IMR-90 (cell line): ENCODE data around the gene CNTRL. TPM values are rescaled to one million over a fixed set of nuclear protein-coding genes. Genes with fewer than 3 reads are reported as not detected.

Source experiments
- ATAC-seq: fragments of 200-7000 bp; cut with Tn5 transposase; 2 replicates; pipeline ENCODE4 v1.9.1; 2020; ENCODE audit warnings: low read depth, mild to moderate bottlenecking, moderate library complexity
- BruUV-seq: library from RNA; stranded (reverse); fragments of 400-500 nt; replicated peaks from 2 replicates; lab custom pipeline; 2021; lab: Mats Ljungman, UMichigan
- CTCF ChIA-PET: fragments of 300-600 bp; formaldehyde crosslinking; extraction: SDS; loops from one replicate; lab custom pipeline; 2021; ENCODE audit warnings: antibody characterized with exemption; lab: Yijun Ruan, JAX
- POLR2A ChIA-PET: fragments of 300-600 bp; sonication (Branson Sonifier 250); formaldehyde crosslinking; loops from one replicate; lab custom pipeline; 2022; ENCODE audit warnings: antibody characterized with exemption; ENCODE audit not compliant: unreplicated experiment; lab: Charles Lee
- DNase-seq: peaks from one replicate; pipeline ENCODE4 v3.0.0; 2013
- H2AFZ ChIP-seq: replicated peaks from 2 replicates; pipeline ENCODE3; 2013; ENCODE audit warnings: low read length, mild to moderate bottlenecking; ENCODE audit not compliant: poor library complexity
- H2AK5ac ChIP-seq: 2 replicates; pipeline ENCODE4 v1.6.1; 2013; ENCODE audit warnings: low read depth, low read length, inconsistent platforms
- H2AK9ac ChIP-seq: replicated peaks from 2 replicates; pipeline ENCODE3; 2013; ENCODE audit warnings: mild to moderate bottlenecking, low read depth, low read length, moderate library complexity; ENCODE audit not compliant: poor library complexity
- H2BK120ac ChIP-seq: 2 replicates; pipeline ENCODE4 v1.6.1; 2013; ENCODE audit warnings: low read depth, low read length, inconsistent platforms
- H2BK15ac ChIP-seq: 3 replicates; pipeline ENCODE4 v1.6.1; 2013; ENCODE audit warnings: low read depth, low read length, inconsistent platforms
- H2BK20ac ChIP-seq: 2 replicates; pipeline ENCODE4 v1.6.1; 2013; ENCODE audit warnings: low read depth, mild to moderate bottlenecking, inconsistent platforms, low read length, moderate library complexity
- H2BK5ac ChIP-seq: 2 replicates; pipeline ENCODE4 v1.6.1; 2013; ENCODE audit warnings: mild to moderate bottlenecking, low read depth, low read length, inconsistent platforms; ENCODE audit not compliant: poor library complexity, severe bottlenecking
- H3K14ac ChIP-seq: replicated peaks from 2 replicates; pipeline ENCODE4 v1.6.1; 2013; ENCODE audit warnings: low read depth, low read length, inconsistent platforms
- H3K18ac ChIP-seq: 2 replicates; pipeline ENCODE4 v1.6.1; 2013; ENCODE audit warnings: low read depth, low read length, control low read depth
- H3K23ac ChIP-seq: 2 replicates; pipeline ENCODE4 v1.6.1; 2013; ENCODE audit warnings: low read depth, low read length, inconsistent platforms
- H3K27ac ChIP-seq: 2 replicates; pipeline ENCODE4 v1.5.1; 2013; ENCODE audit warnings: mild to moderate bottlenecking, control low read depth, low read length; ENCODE audit not compliant: insufficient read depth
- H3K27me3 ChIP-seq: 2 replicates; pipeline ENCODE4 v1.6.1; 2013; ENCODE audit warnings: low read length; ENCODE audit not compliant: control insufficient read depth, insufficient read depth
- H3K36me3 ChIP-seq: 2 replicates; pipeline ENCODE4 v1.6.1; 2013; ENCODE audit warnings: low read length, mixed read lengths; ENCODE audit not compliant: control insufficient read depth, insufficient read depth
- H3K4ac ChIP-seq: 2 replicates; pipeline ENCODE4 v1.6.1; 2013; ENCODE audit warnings: low read depth, low read length, inconsistent platforms
- H3K4me1 ChIP-seq: 2 replicates; pipeline ENCODE4 v1.6.1; 2013; ENCODE audit warnings: low read length, mixed read lengths; ENCODE audit not compliant: control insufficient read depth, insufficient read depth
- H3K4me2 ChIP-seq: 2 replicates; pipeline ENCODE4 v1.6.1; 2013; ENCODE audit warnings: low read depth, mild to moderate bottlenecking, control low read depth, low read length, moderate library complexity
- H3K4me3 ChIP-seq: 2 replicates; pipeline ENCODE4 v1.5.1; 2013; ENCODE audit warnings: low read depth, mild to moderate bottlenecking, control low read depth, low read length, moderate library complexity; ENCODE audit not compliant: insufficient read depth
- H3K56ac ChIP-seq: 2 replicates; pipeline ENCODE4 v1.6.1; 2013; ENCODE audit warnings: low read length, inconsistent platforms; ENCODE audit not compliant: insufficient read depth; ENCODE audit errors: extremely low read depth
- H3K79me1 ChIP-seq, 2 experiments: 2 replicates each; pipeline ENCODE4 v1.6.1; 2013; ENCODE audit warnings: low read length in 2 of 2, inconsistent platforms in 1 of 2, low read depth in 1 of 2
- H3K9ac ChIP-seq: 2 replicates; pipeline ENCODE4 v1.6.1; 2013; ENCODE audit warnings: low read depth, low read length, control low read depth
- H3K9me1 ChIP-seq: 2 replicates; pipeline ENCODE4 v1.6.1; 2013; ENCODE audit warnings: low read length, inconsistent platforms; ENCODE audit not compliant: insufficient read depth
- H3K9me3 ChIP-seq: 2 replicates; pipeline ENCODE4 v1.6.1; 2013; ENCODE audit warnings: low read length; ENCODE audit not compliant: control insufficient read depth, insufficient read depth
- H4K20me1 ChIP-seq: 2 replicates; pipeline ENCODE4 v1.6.1; 2013; ENCODE audit warnings: low read length, inconsistent platforms; ENCODE audit not compliant: insufficient read depth
- H4K5ac ChIP-seq: 2 replicates; pipeline ENCODE4 v1.6.1; 2013; ENCODE audit warnings: mild to moderate bottlenecking, low read depth, low read length, control low read depth
- H4K8ac ChIP-seq, 2 experiments: 2 replicates each; pipeline ENCODE4 v1.6.1; 2013; ENCODE audit warnings: low read depth in 2 of 2, low read length in 2 of 2, control low read depth in 1 of 2, inconsistent platforms in 1 of 2
- H4K91ac ChIP-seq: 2 replicates; pipeline ENCODE4 v1.6.1; 2013; ENCODE audit warnings: low read depth, low read length, inconsistent platforms; ENCODE audit not compliant: insufficient read depth
- CEBPB ChIP-seq: IDR thresholded peaks from 2 replicates; pipeline ENCODE4 v1.6.1; 2012; ENCODE audit warnings: low read depth, low read length, improper control_type of control experiment
- CTCF ChIP-seq: conservative IDR thresholded peaks from 2 replicates; pipeline ENCODE4 v1.5.1; 2012; ENCODE audit warnings: mild to moderate bottlenecking, low read depth, low read length, improper control_type of control experiment
- FOS ChIP-seq: fragments of 150-350 bp; IDR thresholded peaks from 2 replicates; pipeline ENCODE4 v1.6.1; 2016; ENCODE audit warnings: low read depth, low read length
- MAFK ChIP-seq: IDR thresholded peaks from 2 replicates; pipeline ENCODE4 v1.6.1; 2012; ENCODE audit warnings: low read depth, low read length, improper control_type of control experiment
- NFE2L2 ChIP-seq: fragments of 150-350 bp; IDR thresholded peaks from 2 replicates; pipeline ENCODE4 v1.6.1; 2016; ENCODE audit warnings: low read depth, mild to moderate bottlenecking, low read length
- RAD21 ChIP-seq: IDR thresholded peaks from 2 replicates; pipeline ENCODE4 v1.6.1; 2012; ENCODE audit warnings: low read length, improper control_type of control experiment
- SMC3 ChIP-seq: fragments of 150-350 bp; IDR thresholded peaks from 2 replicates; pipeline ENCODE4 v1.6.1; 2016; ENCODE audit warnings: low read depth, mild to moderate bottlenecking, antibody characterized with exemption, low read length, moderate library complexity
- WGBS, 2 experiments: methylation state at CpG; one replicate each; pipeline versions ENCODE4 v1.1.5 to v1.1.7; 2013; ENCODE audit warnings: missing lambda C conversion rate in 2 of 2; ENCODE audit not compliant: insufficient read length in 1 of 2; ENCODE audit errors: extremely low coverage in 2 of 2; 5-methylcytosine and 5-hydroxymethylcytosine counted together
- dilution Hi-C: fragments of 300-500 bp; cut with HindIII; formaldehyde crosslinking; loops from one replicate; pipeline ENCODE4 v1.14.3; 2018; ENCODE audit warnings: low sequenced_read_pairs; ENCODE audit not compliant: unreplicated experiment
- in situ Hi-C: fragments of 300-500 bp; cut with MboI; formaldehyde crosslinking; loops from 3 replicates; pipeline ENCODE4 v1.14.3; 2019; ENCODE audit warnings: low sequenced_read_pairs, inconsistent platforms, mixed read lengths
- intact Hi-C: fragments of 100-400 bp; cut with micrococcal nuclease; formaldehyde crosslinking; loops from 2 replicates; pipeline ENCODE4 v1.10.0; 2022
- polyA plus RNA-seq, 3 experiments: library from polyadenylated mRNA; depleted of rRNA; stranded (reverse); fragments of >200 nt; gene quantifications; 2 replicates each; pipeline ENCODE4 v1.2.3, GENCODE V29; 2012; ENCODE audit warnings: low replicate concordance in 1 of 3
- total RNA-seq: library from RNA; depleted of rRNA; stranded (reverse); fragments of >200 nt; gene quantifications from 2 replicates; pipeline ENCODE4 v1.2.3, GENCODE V29; 2012

Gene CNTRL
- total and polyA plus RNA-seq, 2 of the 4 experiments (the other 2 are of a cell fraction) = 4.5 to 7.3 TPM

DNA sequence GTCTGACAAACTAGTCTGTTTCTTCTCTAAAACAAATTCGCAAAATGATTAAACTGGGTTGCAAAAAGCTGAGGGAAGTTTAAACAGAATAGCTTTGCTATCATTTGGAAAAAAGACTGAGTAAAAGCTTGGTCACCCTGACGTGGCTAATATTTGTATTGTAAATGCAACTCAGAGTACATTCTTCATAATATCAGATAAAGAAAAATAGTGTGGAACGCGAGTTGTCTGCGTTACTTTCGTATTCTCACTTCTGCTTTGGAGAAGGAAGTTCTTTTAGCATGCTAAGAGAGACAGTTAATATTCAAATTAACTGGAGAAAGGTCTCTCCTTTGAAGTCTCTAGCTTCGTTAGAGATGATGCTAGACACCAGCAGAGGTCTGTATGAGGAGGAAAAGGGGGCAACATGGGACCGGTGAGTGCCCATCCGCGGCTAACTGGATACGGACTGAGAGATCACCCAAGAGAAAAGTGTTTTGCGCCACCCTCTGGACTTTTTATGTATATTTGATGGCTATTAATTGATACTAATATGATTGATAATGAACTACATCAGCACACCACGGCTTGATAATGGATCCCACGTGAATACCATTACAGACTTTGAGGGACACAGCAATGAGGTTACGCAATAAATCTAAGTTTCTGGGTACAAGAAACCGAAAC is 2.9 kb upstream of the CNTRL start:
- WGBS, 2 experiments = 90% methylated on average over 2 of the region's 16 CpGs; no CpG with 5 or more reads in 1 of the 2 experiments
- Histone ChIP-seq H3K9me1 (no peaks in the 10 kb centered on the region; the same call in 1 of the 2 replicates), H2AK9ac (peak overlapping the region; percentile 7), H3K4me2 (peak overlapping the region; percentile 81), H3K27me3 (no peaks in the 10 kb centered on the region), H2AFZ (peak overlapping the region; percentile 75), H3K9me3 (no peaks in the 10 kb centered on the region), H3K79me1 (peaks cover 6 to 21% of the 10 kb centered on the region in 2 experiments), H2BK20ac (no peak overlapping the region), H4K91ac (no peak overlapping the region), H4K5ac (no peak overlapping the region), H2AK5ac (peak overlapping the region; percentile 62; the same call in 1 of the 2 replicates), H3K23ac (peak overlapping the region; percentile 32; the same call in 1 of the 2 replicates), H2BK5ac (peak overlapping the region; percentile 52), H3K4me3 (peak overlapping the region; percentile 69; the same call in 1 of the 2 replicates), H3K14ac (peak overlapping the region; percentile 41; the same call in 1 of the 2 replicates), H3K4me1 (peaks cover 1% of the 10 kb centered on the region; the same call in 1 of the 2 replicates), H3K36me3 (no peaks in the 10 kb centered on the region), H3K27ac (no peak overlapping the region), H3K18ac (no peak overlapping the region; the same call in 1 of the 2 replicates), H3K56ac (0 out of 2 replicates have a peak overlapping the region, but pooled peaks have one; percentile 18), H3K9ac (peak overlapping the region; percentile 69; the same call in 1 of the 2 replicates), H4K20me1 (no peaks in the 10 kb centered on the region), H2BK15ac (peak overlapping the region; percentile 39; the same call in 1 of the 3 replicates), H3K4ac (no peak overlapping the region; the same call in 1 of the 2 replicates), H4K8ac (peak overlapping the region in 1 of 2 experiments; percentile 86; a peak in 2 of 4 replicates), H2BK120ac (peak overlapping the region; percentile 24; the same call in 1 of the 2 replicates)
- CTCF ChIA-PET = interaction anchor here (0.6 to 2.0 kb wide), 8 partner anchors 12 to 452 kb away, joined by 3 to 10 read pairs (median 3); no protein-coding TSS in a partner anchor
- dilution Hi-C loops (no loop called here), in situ Hi-C loops (loop anchor here (25.0 kb wide), 1 partner anchor 460 kb away; no protein-coding TSS in a partner anchor), intact Hi-C loops (loop anchor here (5.0 kb wide), 2 partner anchors 195 to 315 kb away; partner anchors contain the start of gene PHF19)
- DNase-seq (peak; percentile 52), ATAC-seq (no peak)
- no peak for TF ChIP-seq FOS
- peak; percentile 27; the same call in 1 of the 2 replicates for TF ChIP-seq CTCF
- peak; percentile 29; the same call in 1 of the 2 replicates for TF ChIP-seq SMC3
- TF ChIP-seq RAD21 = peak; percentile 22; the same call in 1 of the 2 replicates
- TF ChIP-seq CEBPB = peak; percentile 95
- TF ChIP-seq NFE2L2 = peak; percentile 56; the same call in 1 of the 2 replicates
- no peak for TF ChIP-seq MAFK
- no TSS peak for BruUV-seq
- POLR2A ChIA-PET = no interaction called here
